Spleen (tissue), 11 donors: Measurements from ENCODE around the gene S100Z. TPM values are rescaled to one million over a fixed set of nuclear protein-coding genes. Genes with fewer than 3 reads are reported as not detected.
"Not testable (repeated sequence)": the region's sequence is repeated elsewhere in the genome, so short reads cannot be mapped to it uniquely, and the experiment has no call there.

Experiments used
- DNase-seq: peaks from one replicate; pipeline ENCODE4 v3.0.0-alpha.2; 2020
- H3K27ac ChIP-seq, 8 donors: fragments of 200-600 bp; sonication (generic) in 7 of 8; 1 replicate in 4 of 8; 2 replicates in 4 of 8; pipeline versions ENCODE4 v1.5.0 to v1.8.0; 2016 to 2021; ENCODE audit warnings: inconsistent platforms in 4 of 8, mild to moderate bottlenecking in 4 of 8, moderate library complexity in 1 of 8
- H3K27me3 ChIP-seq, 7 donors: fragments of 200-600 bp; sonication (generic) in 6 of 7; replicated peaks in 1 of 7; 1 replicate in 4 of 7; 2 replicates in 3 of 7; pipeline versions ENCODE4 v1.5.0 to v1.8.0; 2016 to 2021; ENCODE audit warnings: inconsistent platforms in 3 of 7, mild to moderate bottlenecking in 1 of 7
- H3K36me3 ChIP-seq, 6 donors: fragments of 200-600 bp; sonication (generic) in 5 of 6; 1 replicate in 4 of 6; 2 replicates in 2 of 6; pipeline versions ENCODE4 v1.5.0 to v1.8.0; 2016 to 2021; ENCODE audit warnings: inconsistent platforms in 2 of 6
- H3K4me1 ChIP-seq, 6 donors: fragments of 200-600 bp; sonication (generic) in 5 of 6; 1 replicate in 3 of 6; 2 replicates in 3 of 6; pipeline versions ENCODE4 v1.5.0 to v1.8.0; 2016 to 2021; ENCODE audit warnings: inconsistent platforms in 3 of 6
- H3K4me3 ChIP-seq, 8 donors: fragments of 200-600 bp; sonication (generic) in 7 of 8; 1 replicate in 4 of 8; 2 replicates in 4 of 8; pipeline versions ENCODE4 v1.5.0 to v1.8.0; 2016 to 2021; ENCODE audit warnings: inconsistent platforms in 4 of 8, mild to moderate bottlenecking in 4 of 8, moderate library complexity in 2 of 8
- H3K9me3 ChIP-seq, 8 donors: fragments of 200-600 bp; sonication (generic) in 7 of 8; 1 replicate in 4 of 8; 2 replicates in 4 of 8; pipeline versions ENCODE4 v1.5.0 to v1.8.0; 2016 to 2021; ENCODE audit warnings: inconsistent platforms in 4 of 8
- POLR2A ChIP-seq, 3 donors: fragments of 450-650 bp; IDR thresholded peaks; one replicate each; pipeline ENCODE4 v1.5.1; 2017; ENCODE audit warnings: antibody characterized with exemption in 3 of 3, mild to moderate bottlenecking in 1 of 3
- POLR2AphosphoS5 ChIP-seq, 3 donors: sonication (generic); formaldehyde crosslinking; IDR thresholded peaks; one replicate each; pipeline ENCODE4 v1.5.1; 2017; ENCODE audit warnings: antibody characterized with exemption in 3 of 3
- WGBS, 5 donors: extraction: QIAGEN DNeasy Blood & Tissue Kit in 3 of 5; methylation state at CpG; one replicate each; pipeline versions ENCODE4 v1.1.5 to v1.1.7; 2013 to 2018; 5-methylcytosine and 5-hydroxymethylcytosine counted together
- intact Hi-C: fragments of 100-400 bp; cut with DNase I; formaldehyde crosslinking; loops from one replicate; pipeline ENCODE4 v1.15.0; 2023; ENCODE audit warnings: low total_unique reads
- polyA plus RNA-seq, 3 donors: library from polyadenylated mRNA; stranded (reverse); fragments of 200-250 nt; gene quantifications; one replicate each; pipeline ENCODE4 v1.2.1, GENCODE V29; 2013
- total RNA-seq, 7 donors: library from RNA; depleted of rRNA in 3 of 7; stranded (reverse); fragments of >200 nt in 3 of 7; fragmentation: NEBNext Ultra II Directional in 4 of 7; extraction: Animal tissue kit (Norgen Biotek cat#: 25700) in 4 of 7; gene quantifications; one replicate each; pipeline versions ENCODE4 v1.1.0 to v1.2.1, GENCODE V29; 2016 to 2021
- TF ChIP-seq, protein P1 (sequence below), 11 experiments: fragments of 200-600 bp in 7 of 11; fragments of 450-650 bp in 4 of 11; sonication (generic) in 4 of 11; IDR thresholded peaks in 8 of 11; conservative IDR thresholded peaks in 3 of 11; 1 replicate in 7 of 11; 2 replicates in 4 of 11; pipeline versions ENCODE4 v1.4.0 to v1.8.0; 2016 to 2021; ENCODE audit warnings: antibody characterized with exemption in 11 of 11, inconsistent platforms in 4 of 11, mild to moderate bottlenecking in 1 of 11
- donor health status: healthy with polysubstance abuse.
- donor health status: DM: no; HTN: no; CAD: no; lungs with moderate emphysema.
- donor health status: DM: no; HTN: no; CAD: no.
- donor health status: Bipolar disorder and iron deficiency.
- donor health status: healthy.
- donor health status: DM: no; HTN: no; CAD: no.
- donor health status: DM: yes; HTN: yes; CAD: no.

Gene S100Z
- total and polyA plus RNA-seq, 10 donors = 2.2 to 21.7 (median 8.1) TPM

DNA sequence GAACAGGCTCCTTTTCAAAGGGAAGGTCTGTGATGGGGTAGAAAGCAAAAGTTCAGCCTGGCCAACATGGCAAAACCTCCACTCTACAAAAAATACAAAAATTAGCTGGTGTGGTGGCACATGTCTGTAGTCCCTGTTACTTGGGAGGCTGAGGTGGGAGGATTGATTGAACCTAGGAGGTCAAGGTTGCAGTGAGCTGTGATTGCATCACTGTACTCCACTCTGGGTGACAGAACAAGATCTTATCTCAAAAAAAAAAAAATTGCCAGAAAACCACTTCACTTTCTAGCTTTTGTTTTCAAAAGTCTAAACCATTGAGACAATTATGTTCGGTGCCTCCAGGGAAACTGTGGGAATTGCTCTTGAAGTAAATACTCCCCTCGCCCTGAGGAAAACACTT, 43.5 kb downstream of the S100Z start:
- H3K4me1 ChIP-seq = no peaks in the 10 kb centered on the region
- H3K4me3 ChIP-seq = no peak overlapping the region
- H3K9me3 ChIP-seq = peaks cover 0 to 20% (median 8%) of the 10 kb centered on the region in 8 donors
- DNase-seq = no peak
- no peak overlapping the region for H3K27ac ChIP-seq
- 69 to 87% (median 80%) methylated on average over 2 of the region's 2 CpGs for WGBS, 5 donors
- H3K27me3 ChIP-seq = no peaks in the 10 kb centered on the region
- intact Hi-C loops = no loop called here
- no peaks in the 10 kb centered on the region for H3K36me3 ChIP-seq
- TF ChIP-seq POLR2AphosphoS5 (IDR thresholded peaks at IDR 0.05) = no peak
- no peak for TF ChIP-seq POLR2A (IDR thresholded peaks at IDR 0.05)
- TF ChIP-seq, protein P1, sequence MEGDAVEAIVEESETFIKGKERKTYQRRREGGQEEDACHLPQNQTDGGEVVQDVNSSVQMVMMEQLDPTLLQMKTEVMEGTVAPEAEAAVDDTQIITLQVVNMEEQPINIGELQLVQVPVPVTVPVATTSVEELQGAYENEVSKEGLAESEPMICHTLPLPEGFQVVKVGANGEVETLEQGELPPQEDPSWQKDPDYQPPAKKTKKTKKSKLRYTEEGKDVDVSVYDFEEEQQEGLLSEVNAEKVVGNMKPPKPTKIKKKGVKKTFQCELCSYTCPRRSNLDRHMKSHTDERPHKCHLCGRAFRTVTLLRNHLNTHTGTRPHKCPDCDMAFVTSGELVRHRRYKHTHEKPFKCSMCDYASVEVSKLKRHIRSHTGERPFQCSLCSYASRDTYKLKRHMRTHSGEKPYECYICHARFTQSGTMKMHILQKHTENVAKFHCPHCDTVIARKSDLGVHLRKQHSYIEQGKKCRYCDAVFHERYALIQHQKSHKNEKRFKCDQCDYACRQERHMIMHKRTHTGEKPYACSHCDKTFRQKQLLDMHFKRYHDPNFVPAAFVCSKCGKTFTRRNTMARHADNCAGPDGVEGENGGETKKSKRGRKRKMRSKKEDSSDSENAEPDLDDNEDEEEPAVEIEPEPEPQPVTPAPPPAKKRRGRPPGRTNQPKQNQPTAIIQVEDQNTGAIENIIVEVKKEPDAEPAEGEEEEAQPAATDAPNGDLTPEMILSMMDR (IDR thresholded peaks at IDR 0.05 in 8 of 11, conservative IDR thresholded peaks at IDR 0.05 in 3 of 11) = no peak

DNA sequence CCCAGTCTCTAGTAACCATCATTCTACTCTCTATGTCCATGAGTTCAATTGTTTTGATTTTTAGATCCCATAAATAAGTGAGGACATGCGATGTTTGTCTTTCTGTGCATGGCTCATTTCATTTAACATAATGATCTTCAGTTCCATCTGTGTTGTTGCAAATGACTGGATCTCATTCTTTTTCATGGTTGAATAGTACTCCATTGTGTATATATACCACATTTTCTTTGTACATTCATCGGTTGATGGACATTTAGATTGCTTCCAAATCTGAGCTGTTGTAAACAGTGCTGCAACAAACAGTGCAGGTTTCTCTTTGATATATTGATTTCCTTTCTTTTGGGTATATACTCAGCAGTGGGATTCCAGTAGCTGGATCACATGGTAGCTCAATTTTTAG, 46.4 kb downstream of the S100Z start:
- no peak overlapping the region for H3K4me3 ChIP-seq
- 95 to 100% (median 98%) methylated on average over 2 of the region's 2 CpGs for WGBS, 5 donors
- TF ChIP-seq POLR2A (IDR thresholded peaks at IDR 0.05) = no peak
- TF ChIP-seq, protein P1 (IDR thresholded peaks at IDR 0.05 in 8 of 11, conservative IDR thresholded peaks at IDR 0.05 in 3 of 11) = no peak
- TF ChIP-seq POLR2AphosphoS5 (IDR thresholded peaks at IDR 0.05) = no peak
- H3K9me3 ChIP-seq = peaks cover 3 to 49% (median 29%) of the 10 kb centered on the region in 8 donors
- H3K36me3 ChIP-seq = peaks cover 0 to 5% (median 0%) of the 10 kb centered on the region in 6 donors
- no peak overlapping the region for H3K27ac ChIP-seq
- intact Hi-C loops = no loop called here
- no peaks in the 10 kb centered on the region for H3K27me3 ChIP-seq
- DNase-seq = no peak
- H3K4me1 ChIP-seq = no peaks in the 10 kb centered on the region

DNA sequence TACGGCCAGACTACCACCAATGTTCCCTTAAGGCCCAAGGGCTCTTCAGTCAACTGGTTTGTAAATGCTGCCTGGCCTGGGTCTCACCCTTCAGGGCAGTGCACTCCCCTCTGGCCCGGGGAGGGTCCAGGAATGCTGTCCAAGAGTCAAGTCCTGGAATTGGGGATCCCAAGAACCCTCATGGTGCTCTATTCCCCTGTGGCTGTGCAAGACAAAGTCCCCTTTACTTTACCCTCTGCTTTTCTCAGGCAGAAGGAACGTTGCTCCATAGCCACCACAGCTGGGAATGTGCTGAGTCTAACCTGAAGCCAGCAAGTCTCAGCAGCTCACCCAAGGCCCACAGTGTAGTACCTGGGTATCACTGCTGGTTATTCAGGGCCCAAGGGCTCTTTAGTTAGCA, 51.7 kb downstream of the S100Z start:
- H3K4me1 ChIP-seq = no peaks in the 10 kb centered on the region
- no peak for TF ChIP-seq POLR2A (IDR thresholded peaks at IDR 0.05)
- TF ChIP-seq POLR2AphosphoS5 (IDR thresholded peaks at IDR 0.05) = no peak
- TF ChIP-seq, protein P1 (IDR thresholded peaks at IDR 0.05 in 8 of 11, conservative IDR thresholded peaks at IDR 0.05 in 3 of 11) = no peak
- H3K27me3 ChIP-seq = no peaks in the 10 kb centered on the region
- WGBS, 5 donors = 81 to 85% (median 83%) methylated on average over 3 of the region's 3 CpGs
- no peak overlapping the region for H3K27ac ChIP-seq
- DNase-seq = no peak
- H3K4me3 ChIP-seq = no peak overlapping the region
- intact Hi-C loops = no loop called here
- H3K36me3 ChIP-seq = peaks cover 0 to 11% (median 0%) of the 10 kb centered on the region in 6 donors
- peaks cover 7 to 63% (median 40%) of the 10 kb centered on the region in 8 donors for H3K9me3 ChIP-seq

DNA sequence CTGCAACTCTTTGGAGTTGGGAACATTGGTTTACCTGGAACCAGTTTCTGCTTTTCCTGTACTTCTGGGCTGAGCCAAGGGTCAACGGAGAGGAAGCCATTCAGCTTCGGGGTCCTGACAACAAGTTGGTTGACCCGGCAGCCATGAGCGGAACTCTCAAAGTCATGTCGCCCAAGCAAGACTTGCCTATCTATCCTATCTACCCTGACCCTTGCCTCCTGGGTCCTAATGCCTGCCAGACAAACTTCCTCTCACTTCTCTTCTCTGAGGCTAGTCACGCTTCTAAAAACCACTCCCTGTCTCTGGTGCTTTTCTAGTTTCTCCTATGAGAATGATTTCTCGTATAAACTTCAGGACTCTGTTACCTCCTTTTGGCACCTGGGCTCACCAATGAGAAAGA, 58.4 kb downstream of the S100Z start:
- TF ChIP-seq POLR2A (IDR thresholded peaks at IDR 0.05) (no peak), POLR2AphosphoS5 (IDR thresholded peaks at IDR 0.05) (no peak)
- TF ChIP-seq, protein P1 (IDR thresholded peaks at IDR 0.05 in 8 of 11, conservative IDR thresholded peaks at IDR 0.05 in 3 of 11) = no peak
- peaks cover 0 to 1% (median 0%) of the 10 kb centered on the region in 8 donors for H3K9me3 ChIP-seq
- no peak overlapping the region for H3K27ac ChIP-seq
- H3K4me1 ChIP-seq = no peaks in the 10 kb centered on the region
- intact Hi-C loops = no loop called here
- 72 to 91% (median 80%) methylated on average over 7 of the region's 7 CpGs for WGBS, 5 donors
- DNase-seq = no peak
- no peaks in the 10 kb centered on the region for H3K36me3 ChIP-seq
- H3K4me3 ChIP-seq = no peak overlapping the region
- no peaks in the 10 kb centered on the region for H3K27me3 ChIP-seq

DNA sequence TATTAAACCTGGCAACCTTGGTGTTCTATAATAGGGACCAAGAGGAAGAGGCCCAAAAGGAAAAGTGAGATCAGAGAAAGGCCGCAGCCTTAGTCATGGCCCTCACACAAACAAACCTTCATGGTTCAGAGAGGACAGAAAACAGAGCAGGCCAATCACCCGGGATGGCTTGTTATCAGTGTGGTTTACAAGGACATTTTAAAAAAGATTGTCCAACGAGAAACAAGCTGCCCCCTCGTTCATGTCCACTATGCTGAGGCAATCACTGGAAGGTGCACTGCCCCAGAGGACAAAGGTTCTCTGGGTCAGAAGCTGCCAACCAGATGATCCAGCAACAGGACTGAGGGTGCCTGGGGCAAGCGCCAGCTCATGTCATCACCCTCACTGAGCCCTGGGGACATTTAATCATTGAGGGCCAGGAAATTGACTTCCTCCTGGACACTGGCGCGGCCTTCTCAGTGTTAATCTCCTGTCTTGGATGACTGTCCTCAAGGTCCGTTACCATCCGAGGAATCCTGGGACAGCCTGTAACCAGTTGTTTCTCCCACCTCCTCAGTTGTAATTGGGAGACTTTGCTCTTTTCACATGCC, 60.6 kb downstream of the S100Z start:
- DNase-seq, H3K36me3 ChIP-seq, intact Hi-C loops, H3K4me3 ChIP-seq, H3K27me3 ChIP-seq, H3K4me1 ChIP-seq: not testable (repeated sequence)
- peak overlapping the region in 6 of 8 donors; percentile 50 to 61 (median 56) for H3K27ac ChIP-seq
- H3K9me3 ChIP-seq = peaks cover 0 to 14% (median 2%) of the 10 kb centered on the region in 8 donors
- WGBS, 5 donors = 70 to 85% (median 77%) methylated on average over 9 of the region's 9 CpGs

DNA sequence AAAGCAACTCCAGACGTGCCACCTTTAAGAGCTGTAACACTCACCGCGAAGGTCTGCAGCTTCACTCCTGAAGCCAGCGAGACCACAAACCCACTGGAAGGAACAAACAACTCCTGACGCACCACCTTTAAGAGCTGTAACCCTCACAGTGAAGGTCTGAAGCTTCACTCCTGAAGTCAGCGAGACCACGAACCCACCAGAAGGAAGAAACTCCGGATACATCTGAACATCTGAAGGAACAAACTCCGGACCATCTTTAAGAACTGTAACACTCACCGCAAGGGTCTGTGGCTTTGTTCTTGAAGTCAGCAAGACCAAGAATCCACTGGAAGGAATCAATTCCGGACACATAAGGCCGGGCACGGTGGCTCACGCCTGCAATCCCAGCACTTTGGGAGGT, 64.9 kb downstream of the S100Z start:
- peaks cover 0 to 20% (median 3%) of the 10 kb centered on the region in 8 donors for H3K9me3 ChIP-seq
- H3K4me3 ChIP-seq, DNase-seq, H3K27ac ChIP-seq, H3K36me3 ChIP-seq, H3K27me3 ChIP-seq, intact Hi-C loops, H3K4me1 ChIP-seq: not testable (repeated sequence)
- 74 to 82% (median 80%) methylated on average over 14 of the region's 14 CpGs for WGBS, 5 donors
